Measurements from ENCODE around the gene MYO1B. TPM values are rescaled to one million over a fixed set of nuclear protein-coding genes. Genes with fewer than 3 reads are reported as not detected.

Gene MYO1B
- polyA plus RNA-seq, 3 donors: 0.01 TPM; not detected in 2

- Mint-ChIP-seq H3K4me1 (no peaks in the 10 kb centered on the region), H3K36me3 (no peaks in the 10 kb centered on the region), H3K27ac (no peak overlapping the region), H3K27me3 (ENCODE audit: low read depth in 3 of 3) (no peaks in the 10 kb centered on the region), H3K9me3 (peaks cover 0 to 8% (median 0%) of the 10 kb centered on the region in 7 donors), H3K4me3 (no peak overlapping the region)
- no peaks in the 10 kb centered on the region for H3K9me3 ChIP-seq (replicated peaks in 1 of 2; ENCODE audit: control insufficient read depth in 1 of 2, insufficient read depth in 1 of 2, low read length in 2 of 2)
- H2AFZ ChIP-seq (ENCODE audit: insufficient read depth, low read depth, low read length, poor library complexity, severe bottlenecking): no peak overlapping the region
- H3K36me3 ChIP-seq (replicated peaks in 1 of 2; ENCODE audit: control insufficient read depth in 1 of 2, insufficient read depth in 2 of 2, low read length in 2 of 2): no peaks in the 10 kb centered on the region
- H3K4me3 ChIP-seq (replicated peaks in 1 of 3; ENCODE audit: low read depth in 2 of 3, low read length in 3 of 3): no peak overlapping the region
- no peaks in the 10 kb centered on the region for H3K79me2 ChIP-seq (ENCODE audit: insufficient read depth, low read length)
- WGBS (ENCODE audit: insufficient coverage): 83% methylated on average over 1 of the region's 1 CpG
- intact Hi-C loops (cut with micrococcal nuclease): no loop called here
- no peak for DNase-seq
- H3K27ac ChIP-seq (ENCODE audit: low read depth in 1 of 2, low read length in 2 of 2): no peak overlapping the region
- TF ChIP-seq, protein P1, sequence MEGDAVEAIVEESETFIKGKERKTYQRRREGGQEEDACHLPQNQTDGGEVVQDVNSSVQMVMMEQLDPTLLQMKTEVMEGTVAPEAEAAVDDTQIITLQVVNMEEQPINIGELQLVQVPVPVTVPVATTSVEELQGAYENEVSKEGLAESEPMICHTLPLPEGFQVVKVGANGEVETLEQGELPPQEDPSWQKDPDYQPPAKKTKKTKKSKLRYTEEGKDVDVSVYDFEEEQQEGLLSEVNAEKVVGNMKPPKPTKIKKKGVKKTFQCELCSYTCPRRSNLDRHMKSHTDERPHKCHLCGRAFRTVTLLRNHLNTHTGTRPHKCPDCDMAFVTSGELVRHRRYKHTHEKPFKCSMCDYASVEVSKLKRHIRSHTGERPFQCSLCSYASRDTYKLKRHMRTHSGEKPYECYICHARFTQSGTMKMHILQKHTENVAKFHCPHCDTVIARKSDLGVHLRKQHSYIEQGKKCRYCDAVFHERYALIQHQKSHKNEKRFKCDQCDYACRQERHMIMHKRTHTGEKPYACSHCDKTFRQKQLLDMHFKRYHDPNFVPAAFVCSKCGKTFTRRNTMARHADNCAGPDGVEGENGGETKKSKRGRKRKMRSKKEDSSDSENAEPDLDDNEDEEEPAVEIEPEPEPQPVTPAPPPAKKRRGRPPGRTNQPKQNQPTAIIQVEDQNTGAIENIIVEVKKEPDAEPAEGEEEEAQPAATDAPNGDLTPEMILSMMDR (IDR thresholded peaks at IDR 0.05): no peak
- H3K9ac ChIP-seq (ENCODE audit: insufficient read depth, low read length, poor library complexity, severe bottlenecking): no peak overlapping the region
- H3K27me3 ChIP-seq (ENCODE audit: control insufficient read depth in 2 of 2, insufficient read depth in 2 of 2, low read length in 2 of 2): no peaks in the 10 kb centered on the region
- no peak overlapping the region for H3K4me2 ChIP-seq (replicated peaks; ENCODE audit: extremely low read depth, low read length, poor library complexity, severe bottlenecking)
- no peaks in the 10 kb centered on the region for H3K4me1 ChIP-seq (ENCODE audit: control insufficient read depth in 1 of 2, insufficient read depth in 2 of 2, low read length in 2 of 2)
- H4K20me1 ChIP-seq (ENCODE audit: insufficient read depth, low read length): no peaks in the 10 kb centered on the region
These were observed 23.4 kb downstream of the MYO1B start for GRCh38 chr2:191268596-191268995.

GRCh38 chr2:191270306-191271161 is 25.3 kb downstream of the MYO1B start:
- Histone ChIP-seq H3K4me1 (ENCODE audit: control insufficient read depth in 1 of 2, insufficient read depth in 2 of 2, low read length in 2 of 2) (peaks cover 0 to 4% of the 10 kb centered on the region in 2 donors), H3K9me3 (replicated peaks in 1 of 2; ENCODE audit: control insufficient read depth in 1 of 2, insufficient read depth in 1 of 2, low read length in 2 of 2) (no peaks in the 10 kb centered on the region), H2AFZ (ENCODE audit: insufficient read depth, low read depth, low read length, poor library complexity, severe bottlenecking) (no peak overlapping the region), H3K4me2 (replicated peaks; ENCODE audit: extremely low read depth, low read length, poor library complexity, severe bottlenecking) (no peak overlapping the region), H3K4me3 (replicated peaks in 1 of 3; ENCODE audit: low read depth in 2 of 3, low read length in 3 of 3) (no peak overlapping the region), H3K9ac (ENCODE audit: insufficient read depth, low read length, poor library complexity, severe bottlenecking) (no peak overlapping the region), H3K36me3 (replicated peaks in 1 of 2; ENCODE audit: control insufficient read depth in 1 of 2, insufficient read depth in 2 of 2, low read length in 2 of 2) (no peaks in the 10 kb centered on the region), H3K27ac (ENCODE audit: low read depth in 1 of 2, low read length in 2 of 2) (no peak overlapping the region), H3K27me3 (ENCODE audit: control insufficient read depth in 2 of 2, insufficient read depth in 2 of 2, low read length in 2 of 2) (no peaks in the 10 kb centered on the region), H4K20me1 (ENCODE audit: insufficient read depth, low read length) (no peaks in the 10 kb centered on the region), H3K79me2 (ENCODE audit: insufficient read depth, low read length) (no peaks in the 10 kb centered on the region)
- 97% methylated on average over 3 of the region's 6 CpGs for WGBS (ENCODE audit: insufficient coverage)
- Mint-ChIP-seq H3K9me3 (peaks cover 0 to 8% (median 0%) of the 10 kb centered on the region in 7 donors), H3K4me3 (no peak overlapping the region), H3K4me1 (peaks cover 8% of the 10 kb centered on the region), H3K27me3 (ENCODE audit: low read depth in 3 of 3) (no peaks in the 10 kb centered on the region), H3K27ac (no peak overlapping the region), H3K36me3 (no peaks in the 10 kb centered on the region)
- intact Hi-C loops (cut with micrococcal nuclease): no loop called here
- no peak for DNase-seq
- TF ChIP-seq, protein P1 (IDR thresholded peaks at IDR 0.05): no peak

Measured in CD14-positive monocyte (primary cell).